G401.6 (cell line): ENCODE measurements around the gene SVOPL.
"Not testable (repeated sequence)": the region's sequence is repeated elsewhere in the genome, so short reads cannot be mapped to it uniquely, and the experiment has no call there.

Experiments
- FAIRE-seq: peaks from 2 replicates; lab custom pipeline; 2012; peaks lifted over from hg19 to GRCh38; lab: Jason Lieb, UNC

SVOPL gene

DNA sequence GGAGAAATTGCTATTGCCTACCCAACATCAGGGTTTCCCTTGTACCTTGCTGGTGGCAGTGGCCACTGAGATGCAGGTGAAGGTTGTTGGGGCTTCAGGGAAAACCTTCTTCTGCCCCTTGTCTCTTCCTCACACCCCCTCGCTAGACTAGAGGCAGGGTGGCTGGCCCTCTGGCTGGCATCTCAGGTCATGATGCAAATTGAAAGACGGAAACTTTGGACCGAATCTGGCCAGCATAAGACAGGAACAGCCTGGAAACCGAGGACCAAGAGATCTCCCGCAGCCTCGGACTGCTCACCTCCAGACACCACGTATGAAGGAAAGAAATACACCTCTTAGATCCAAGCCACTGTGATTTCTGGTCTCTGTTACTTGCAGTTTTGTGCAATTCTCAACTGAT is 2.9 kb downstream of the SVOPL start:
- FAIRE-seq = no peak

DNA sequence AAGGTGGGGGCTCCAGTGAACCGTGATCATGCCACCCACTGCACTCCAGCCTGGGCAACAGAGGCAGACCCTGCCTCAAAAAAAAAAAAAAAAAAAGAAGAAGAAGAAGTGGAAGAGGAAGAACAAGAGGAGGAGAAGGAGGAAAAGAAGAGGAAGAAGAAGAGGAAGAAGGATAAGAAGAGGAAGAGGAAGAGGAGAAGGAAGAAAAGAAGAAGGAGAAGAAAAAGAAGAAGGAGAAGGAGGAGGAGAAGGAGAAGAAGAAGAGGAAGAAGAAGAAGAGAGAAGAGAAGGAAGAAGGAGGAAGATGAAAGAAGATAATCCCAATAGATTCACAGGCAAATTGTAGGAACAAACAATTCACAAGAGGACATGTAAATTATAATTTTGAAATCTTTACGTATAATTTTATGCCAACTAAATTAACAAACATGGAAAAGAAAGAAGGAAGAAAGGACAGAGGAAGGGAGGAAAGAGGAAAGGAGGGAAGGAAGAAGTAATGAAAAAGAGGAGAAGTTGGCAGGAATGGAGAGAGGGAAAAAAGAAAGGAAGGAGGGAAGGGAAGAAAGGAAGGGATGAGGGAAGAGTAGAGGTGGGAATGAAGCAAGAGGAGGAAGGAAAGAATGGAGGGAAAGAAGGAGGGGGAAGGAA is 3.5 kb downstream of the SVOPL start:
- FAIRE-seq = no peak

- FAIRE-seq = not testable (repeated sequence)
Observed at GRCh38 chr7:138695776-138696175, 5.4 kb downstream of the SVOPL start.

GRCh38 chr7:138695106-138695505 is 6.1 kb downstream of the SVOPL start:
- no peak for FAIRE-seq

GRCh38 chr7:138691178-138691577 is 10.0 kb downstream of the SVOPL start:
- FAIRE-seq = no peak

GRCh38 chr7:138690495-138690894 is 10.7 kb downstream of the SVOPL start:
- no peak for FAIRE-seq

- FAIRE-seq = not testable (repeated sequence)
Observed at GRCh38 chr7:138688037-138688436, 13.1 kb downstream of the SVOPL start.

DNA sequence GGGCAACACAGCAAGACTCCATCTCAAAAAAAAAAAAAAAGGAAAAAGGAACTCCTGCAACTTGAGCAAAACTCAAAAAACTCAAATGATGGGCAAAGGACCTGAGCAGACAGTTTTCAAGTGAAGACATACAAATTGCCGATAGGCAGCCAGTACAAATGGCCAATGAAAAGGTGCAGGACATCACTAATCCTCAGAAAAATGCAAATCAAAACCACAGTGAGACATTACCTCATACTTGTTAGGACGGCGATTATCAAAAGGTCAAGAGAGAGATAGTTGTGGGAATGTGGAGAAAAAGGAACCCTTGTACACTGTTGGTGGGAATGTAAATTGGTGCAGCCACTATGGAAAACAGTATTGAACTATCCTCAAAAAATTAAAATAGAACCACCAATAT is 16.8 kb downstream of the SVOPL start:
- no peak for FAIRE-seq

- FAIRE-seq = no peak
Observed at GRCh38 chr7:138679793-138680192, 21.4 kb downstream of the SVOPL start.

- FAIRE-seq = no peak
Observed at GRCh38 chr7:138670594-138670993, 30.6 kb downstream of the SVOPL start.

DNA sequence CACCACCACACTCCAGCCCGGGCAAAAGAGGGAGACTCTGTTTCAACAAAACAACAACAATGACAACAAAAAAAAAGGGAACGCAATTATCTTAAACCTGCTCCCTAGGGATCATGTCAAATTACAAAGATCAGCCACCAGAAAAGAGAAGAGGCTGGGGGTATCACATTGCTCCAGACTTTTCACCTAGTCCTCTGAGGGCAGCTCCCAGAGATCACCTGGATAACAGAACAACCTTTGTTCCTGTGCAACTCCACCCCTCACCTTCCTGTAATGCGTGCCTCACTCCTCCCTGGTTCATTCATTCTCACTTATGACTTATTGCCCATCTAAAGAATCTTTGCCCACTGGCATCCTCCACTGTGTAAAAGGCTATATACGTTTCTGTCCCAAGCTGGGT is 31.8 kb downstream of the SVOPL start:
- no peak for FAIRE-seq

- FAIRE-seq = no peak
Observed at GRCh38 chr7:138668946-138669345, 32.2 kb downstream of the SVOPL start.

- FAIRE-seq = no peak
Observed at GRCh38 chr7:138668229-138668596, 32.9 kb downstream of the SVOPL start.

DNA sequence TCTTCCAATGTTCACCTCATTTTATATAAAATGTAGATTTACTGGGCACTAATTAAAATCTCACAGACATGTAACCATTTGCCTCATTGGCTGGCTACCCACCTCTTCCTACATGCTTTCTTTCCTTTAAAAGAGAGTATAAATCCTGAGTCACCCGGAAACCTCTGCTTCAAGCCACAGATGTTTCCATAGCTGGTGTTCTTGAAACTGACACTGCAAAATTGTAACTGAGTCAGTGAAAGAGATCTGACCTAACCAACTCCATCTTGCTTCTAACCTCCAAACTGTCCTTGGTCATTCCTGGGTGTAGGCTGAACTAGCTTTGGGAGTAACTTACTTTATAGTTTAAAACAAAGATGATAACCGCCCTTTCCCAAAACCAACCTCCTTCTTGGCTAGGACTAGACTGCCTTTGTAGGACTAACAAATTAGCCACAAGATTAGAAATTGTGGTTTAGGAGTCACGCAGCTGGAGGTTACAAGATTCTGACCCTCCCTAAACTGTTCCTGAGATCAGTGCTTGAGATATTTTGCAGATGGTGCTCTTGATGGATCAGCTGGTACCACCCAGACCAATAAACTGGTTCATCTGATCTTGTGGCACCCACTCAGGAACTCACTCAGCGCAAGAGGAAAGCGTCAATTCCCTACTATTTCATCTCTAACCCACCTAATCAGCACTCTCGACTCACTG is 33.5 kb downstream of the SVOPL start:
- no peak for FAIRE-seq

- no peak for FAIRE-seq
Observed at GRCh38 chr7:138666385-138666784, 34.8 kb downstream of the SVOPL start.

DNA sequence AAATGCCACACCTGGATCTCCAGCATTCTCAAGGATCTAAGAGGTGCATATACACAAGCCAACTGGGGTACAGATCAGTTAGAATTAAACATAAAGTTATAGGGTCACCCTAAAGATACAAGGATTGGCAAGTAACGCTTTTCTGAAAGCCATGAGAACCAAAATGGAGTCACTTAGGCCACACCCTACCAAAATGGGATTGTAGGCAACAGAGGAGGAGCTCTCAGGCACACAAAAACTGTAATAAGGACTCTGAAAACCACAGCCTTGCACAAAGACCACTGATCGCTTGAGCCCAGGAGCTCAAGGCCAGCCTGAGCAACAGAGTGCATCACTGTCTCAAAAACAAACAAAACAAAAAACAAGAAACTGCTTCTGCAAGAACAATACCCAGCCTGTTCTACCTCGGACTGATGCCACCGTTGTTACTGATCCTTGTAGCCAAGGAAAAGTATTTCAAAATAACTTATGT is 35.5 kb downstream of the SVOPL start:
- FAIRE-seq = no peak

DNA sequence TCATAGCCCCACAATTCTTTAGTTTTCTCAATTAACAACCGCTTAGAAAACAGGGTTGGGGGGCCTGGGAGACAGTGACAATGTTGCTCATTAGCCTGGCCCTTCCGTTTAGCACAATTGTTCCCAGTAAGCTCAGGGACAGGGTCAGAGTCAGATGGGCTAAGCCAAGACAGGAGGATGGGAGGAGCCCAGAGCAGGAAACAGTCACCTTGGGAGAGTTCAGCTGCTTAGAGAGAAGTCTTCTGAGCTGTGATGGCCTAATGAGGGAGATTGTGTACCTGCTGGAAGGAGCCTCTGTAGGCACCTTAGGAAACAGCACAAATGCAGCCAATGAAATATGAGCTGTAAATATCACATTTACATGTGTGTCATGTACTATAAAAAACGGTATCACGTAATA is 35.9 kb downstream of the SVOPL start:
- FAIRE-seq = no peak

GRCh38 chr7:138663725-138664710 is 37.1 kb downstream of the SVOPL start:
- no peak for FAIRE-seq

GRCh38 chr7:138662991-138663320 is 38.2 kb downstream of the SVOPL start:
- no peak for FAIRE-seq

DNA sequence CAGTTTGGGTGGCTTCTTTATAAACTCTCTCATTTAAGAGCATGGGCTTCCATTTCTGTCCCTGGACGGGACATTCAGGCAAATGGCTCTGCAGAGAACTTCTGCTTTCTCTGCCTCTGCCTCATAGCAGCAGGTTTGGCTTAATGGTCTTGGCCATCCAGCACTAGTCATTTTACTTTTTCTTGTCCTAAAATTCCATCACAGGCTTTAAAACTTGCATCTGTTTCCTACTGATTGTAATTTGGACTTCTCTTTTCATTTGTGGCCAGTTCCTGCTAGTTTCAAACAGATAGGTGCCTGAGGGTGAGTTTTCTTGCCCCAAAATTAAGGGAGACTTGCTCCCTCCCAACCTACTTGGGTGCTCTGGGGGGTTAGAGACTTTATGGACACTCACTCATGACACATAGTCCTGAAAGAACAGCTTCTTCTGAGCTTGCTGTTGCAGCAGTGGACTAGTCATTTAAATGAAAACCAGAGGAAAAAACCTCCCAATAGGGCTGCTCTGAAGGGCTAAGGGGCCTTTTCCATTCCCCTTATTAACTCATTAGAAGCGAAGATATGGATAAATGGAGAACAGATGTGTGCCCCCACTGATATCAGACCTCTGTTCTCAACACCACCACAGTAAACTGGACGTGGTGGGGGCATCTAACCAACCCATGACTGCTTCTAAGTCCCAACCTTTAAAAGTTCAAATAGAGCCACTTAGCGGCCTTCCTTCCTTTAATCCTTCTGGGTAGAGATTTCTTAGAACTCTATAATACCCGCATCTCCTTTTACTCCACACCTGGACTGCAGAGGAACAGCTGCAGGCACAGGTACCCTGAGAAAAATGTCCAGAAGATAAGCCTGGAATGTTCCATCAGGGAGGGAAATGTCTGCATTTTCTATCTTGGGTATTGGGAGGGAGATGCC is 38.8 kb downstream of the SVOPL start:
- FAIRE-seq = no peak

DNA sequence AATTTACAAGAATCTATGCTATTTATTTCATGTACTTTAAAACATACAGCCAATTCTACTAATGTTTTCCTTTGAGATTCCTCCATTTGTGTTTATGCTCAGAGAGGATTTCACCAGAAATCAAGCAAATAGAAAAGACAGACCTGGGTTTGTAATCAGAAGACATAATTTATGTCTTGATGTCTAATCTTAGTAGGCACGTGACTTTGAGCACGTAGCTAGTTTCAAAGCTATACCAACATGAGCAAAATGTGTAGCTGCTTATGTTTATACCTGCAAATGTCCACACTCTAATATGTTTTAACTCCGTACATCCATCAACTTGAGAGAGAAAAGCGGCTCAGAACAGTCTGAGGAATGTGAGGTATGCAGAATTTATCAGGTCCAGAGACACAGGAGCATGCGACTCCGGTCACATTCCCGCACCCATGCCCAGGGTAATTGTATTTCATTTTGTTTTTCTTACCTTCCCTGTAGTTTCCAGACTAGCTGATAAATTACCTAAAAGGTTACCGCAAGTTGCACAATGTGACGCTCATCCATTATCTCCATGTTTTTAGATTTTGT is 40.0 kb downstream of the SVOPL start:
- no peak for FAIRE-seq

DNA sequence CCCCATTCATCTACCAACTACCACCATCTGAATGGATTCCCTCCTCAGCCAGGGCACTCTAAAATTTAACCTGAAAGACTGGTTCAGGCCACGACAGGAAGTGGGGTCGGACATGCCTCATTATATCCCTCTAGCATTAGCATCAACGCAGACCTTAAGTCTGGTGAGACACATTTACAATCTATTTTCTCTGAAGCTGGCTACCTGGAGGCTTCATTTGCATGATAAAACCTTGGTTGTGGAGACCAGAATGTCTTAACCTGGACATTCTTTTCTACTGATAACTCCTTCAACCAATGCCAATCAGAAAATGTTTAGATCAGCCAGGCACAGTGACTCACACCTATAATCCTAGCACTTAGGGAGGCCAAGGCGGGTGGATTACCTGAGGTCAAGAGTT is 42.3 kb downstream of the SVOPL start:
- FAIRE-seq = no peak
